Lower lobe of right lung (tissue), 2 donors: Measurements from ENCODE around the gene UCHL1. TPM values are rescaled to one million over a fixed set of nuclear protein-coding genes. Genes with fewer than 3 reads are reported as not detected.
A peak's percentile ranks its signal among the peaks of the same experiment; 100 is the strongest.

Source experiments
- ATAC-seq, 2 donors: fragments of 200-7000 bp; cut with Tn5 transposase; one replicate each; pipeline ENCODE4 v1.9.1; 2020 to 2022; ENCODE audit warnings: mild to moderate bottlenecking in 2 of 2, moderate library complexity in 2 of 2
- DNase-seq: peaks from one replicate; pipeline ENCODE4 v3.0.0-alpha.2; 2020
- H3K27ac ChIP-seq: fragments of 200-600 bp; one replicate; pipeline ENCODE4 v1.8.0; 2022
- H3K27me3 ChIP-seq: fragments of 200-600 bp; one replicate; pipeline ENCODE4 v1.8.0; 2022; ENCODE audit warnings: low read depth
- H3K36me3 ChIP-seq: fragments of 200-600 bp; one replicate; pipeline ENCODE4 v1.8.0; 2022; ENCODE audit warnings: mild to moderate bottlenecking
- H3K4me1 ChIP-seq: fragments of 200-600 bp; one replicate; pipeline ENCODE4 v1.8.0; 2022
- H3K4me3 ChIP-seq: fragments of 200-600 bp; one replicate; pipeline ENCODE4 v1.8.0; 2022; ENCODE audit warnings: mild to moderate bottlenecking
- H3K9me3 ChIP-seq: fragments of 200-600 bp; one replicate; pipeline ENCODE4 v1.8.0; 2022
- intact Hi-C: fragments of 100-400 bp; cut with DNase I; formaldehyde crosslinking; loops from one replicate; pipeline ENCODE4 v1.11.0; 2022
- total RNA-seq: library from RNA; stranded (reverse); fragmentation: NEBNext Ultra II Directional; extraction: Animal tissue kit (Norgen Biotek cat#: 25700); gene quantifications from one replicate; pipeline ENCODE4 v1.2.1, GENCODE V29; 2021
- TF ChIP-seq, protein P1 (sequence below): fragments of 200-600 bp; IDR thresholded peaks from one replicate; pipeline ENCODE4 v1.8.0; 2022; ENCODE audit warnings: antibody characterized with exemption, mild to moderate bottlenecking
- donor health status: DM: no; HTN: yes; CAD: no; lungs with severe emphysema.

UCHL1 gene
- total RNA-seq, 1 donor from 2014 or later = 8.4 TPM

DNA sequence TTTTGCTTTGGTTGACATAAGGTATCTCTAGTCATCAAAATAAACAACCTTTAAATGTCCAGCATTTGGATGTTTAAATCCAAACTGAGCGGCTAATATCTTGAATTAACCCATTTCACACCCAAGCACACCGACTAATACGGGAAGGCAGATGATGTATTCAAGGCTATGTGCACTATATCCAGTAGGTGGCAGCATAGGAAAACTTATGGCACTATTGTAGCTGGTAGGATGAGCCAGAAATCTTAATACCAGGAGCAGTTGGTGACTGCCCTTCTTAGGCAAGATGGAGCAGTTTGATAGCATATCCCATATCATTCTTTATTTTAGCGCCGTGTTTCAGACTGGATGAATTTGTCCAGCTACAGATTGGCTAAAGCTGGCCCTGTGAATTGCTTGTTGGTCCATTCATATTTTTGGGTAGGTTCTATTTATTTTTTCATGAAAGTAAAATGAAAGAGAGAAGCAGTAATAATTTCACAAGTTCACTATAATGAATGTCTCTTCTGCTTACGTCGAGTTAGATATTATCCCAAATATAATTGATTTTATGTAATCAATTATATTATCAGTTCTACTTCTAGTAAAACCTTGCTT is 24.4 kb downstream of the UCHL1 start:
- Histone ChIP-seq H3K36me3 (no peaks in the 10 kb centered on the region), H3K27ac (no peak overlapping the region), H3K27me3 (no peaks in the 10 kb centered on the region), H3K9me3 (no peaks in the 10 kb centered on the region), H3K4me3 (no peak overlapping the region), H3K4me1 (peaks cover 3% of the 10 kb centered on the region)
- no peak for DNase-seq
- intact Hi-C loops = no loop called here
- peak; percentile 95 to 96 for ATAC-seq
- TF ChIP-seq, protein P1, sequence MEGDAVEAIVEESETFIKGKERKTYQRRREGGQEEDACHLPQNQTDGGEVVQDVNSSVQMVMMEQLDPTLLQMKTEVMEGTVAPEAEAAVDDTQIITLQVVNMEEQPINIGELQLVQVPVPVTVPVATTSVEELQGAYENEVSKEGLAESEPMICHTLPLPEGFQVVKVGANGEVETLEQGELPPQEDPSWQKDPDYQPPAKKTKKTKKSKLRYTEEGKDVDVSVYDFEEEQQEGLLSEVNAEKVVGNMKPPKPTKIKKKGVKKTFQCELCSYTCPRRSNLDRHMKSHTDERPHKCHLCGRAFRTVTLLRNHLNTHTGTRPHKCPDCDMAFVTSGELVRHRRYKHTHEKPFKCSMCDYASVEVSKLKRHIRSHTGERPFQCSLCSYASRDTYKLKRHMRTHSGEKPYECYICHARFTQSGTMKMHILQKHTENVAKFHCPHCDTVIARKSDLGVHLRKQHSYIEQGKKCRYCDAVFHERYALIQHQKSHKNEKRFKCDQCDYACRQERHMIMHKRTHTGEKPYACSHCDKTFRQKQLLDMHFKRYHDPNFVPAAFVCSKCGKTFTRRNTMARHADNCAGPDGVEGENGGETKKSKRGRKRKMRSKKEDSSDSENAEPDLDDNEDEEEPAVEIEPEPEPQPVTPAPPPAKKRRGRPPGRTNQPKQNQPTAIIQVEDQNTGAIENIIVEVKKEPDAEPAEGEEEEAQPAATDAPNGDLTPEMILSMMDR = peak; percentile 90

DNA sequence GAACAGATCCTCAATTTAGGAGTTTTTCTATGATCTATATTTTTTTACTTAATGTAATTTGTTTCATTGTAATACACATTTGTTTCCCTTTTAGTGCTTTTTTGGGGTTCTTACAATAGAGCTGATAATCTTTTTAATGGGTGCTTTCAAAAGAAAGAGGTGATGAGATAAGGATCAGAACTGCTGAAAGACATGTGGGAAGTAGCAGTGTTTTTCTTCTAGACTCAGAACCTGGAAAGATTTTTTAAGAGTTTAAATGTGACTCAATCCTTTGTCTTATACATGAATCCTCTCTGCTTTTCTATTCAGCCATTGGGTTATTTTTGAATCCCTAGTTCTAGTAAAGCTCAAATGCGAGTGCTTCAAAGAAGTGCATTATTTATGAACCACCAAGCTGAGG is 25.6 kb downstream of the UCHL1 start:
- ATAC-seq (no peak), DNase-seq (no peak)
- Histone ChIP-seq H3K36me3 (no peaks in the 10 kb centered on the region), H3K4me1 (peaks cover 3% of the 10 kb centered on the region), H3K4me3 (no peak overlapping the region), H3K9me3 (no peaks in the 10 kb centered on the region), H3K27ac (no peak overlapping the region), H3K27me3 (no peaks in the 10 kb centered on the region)
- intact Hi-C loops = no loop called here
- TF ChIP-seq, protein P1 = no peak

DNA sequence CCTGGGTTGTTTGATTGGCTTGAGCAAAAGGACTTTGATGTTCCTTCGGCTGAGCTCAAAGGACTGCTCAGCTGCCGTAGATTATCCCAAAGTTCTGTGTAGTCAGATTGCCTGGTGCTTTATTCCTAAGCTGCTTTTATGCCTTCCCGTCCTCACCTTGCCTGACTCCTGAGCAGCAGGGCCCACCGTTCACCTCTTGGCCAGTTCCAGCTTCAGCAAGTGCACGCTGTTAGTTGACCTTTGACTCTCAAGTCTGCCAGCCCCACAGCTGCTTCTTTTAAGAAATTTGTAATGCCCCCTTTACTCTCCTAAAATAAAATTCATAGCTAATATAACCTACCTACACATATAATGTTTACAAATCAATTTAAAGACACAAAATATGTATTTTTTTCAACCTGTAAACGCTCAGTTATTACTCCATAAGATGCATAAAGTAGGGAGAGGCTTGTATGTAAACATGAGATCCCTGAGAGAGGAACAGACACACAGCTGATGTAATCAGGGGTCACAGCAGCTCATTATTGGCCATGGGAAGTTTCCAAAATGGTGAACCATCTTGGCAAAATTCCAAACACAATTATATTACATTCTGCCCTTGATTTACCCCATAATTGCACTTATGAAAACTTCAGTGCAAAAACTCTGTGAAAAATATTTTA is 28.6 kb downstream of the UCHL1 start:
- Histone ChIP-seq H3K4me1 (peaks cover 8% of the 10 kb centered on the region), H3K36me3 (no peaks in the 10 kb centered on the region), H3K27ac (no peak overlapping the region), H3K4me3 (no peak overlapping the region), H3K9me3 (no peaks in the 10 kb centered on the region), H3K27me3 (no peaks in the 10 kb centered on the region)
- ATAC-seq (no peak), DNase-seq (no peak)
- TF ChIP-seq, protein P1 = no peak
- intact Hi-C loops = no loop called here

DNA sequence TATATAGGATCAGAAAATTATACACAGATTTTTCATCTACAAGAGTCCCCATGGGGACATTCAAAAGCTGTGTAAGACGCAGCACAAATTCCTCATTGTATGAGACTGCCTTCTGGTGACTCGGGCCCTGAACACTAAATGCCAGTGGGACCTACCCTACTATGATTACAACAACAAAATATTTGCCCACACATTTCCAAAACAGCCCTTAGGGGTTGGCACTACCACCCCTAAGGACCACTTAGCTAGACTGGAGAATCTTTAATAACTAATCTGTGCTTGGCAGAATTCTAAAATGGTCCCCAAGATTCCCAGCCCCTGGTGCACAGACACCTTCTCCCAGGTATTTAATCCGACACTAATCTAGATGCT is 29.1 kb downstream of the UCHL1 start:
- H3K9me3 ChIP-seq = no peaks in the 10 kb centered on the region
- no peaks in the 10 kb centered on the region for H3K27me3 ChIP-seq
- H3K4me1 ChIP-seq = peaks cover 13% of the 10 kb centered on the region
- ATAC-seq = no peak
- no peak for DNase-seq
- no peak overlapping the region for H3K27ac ChIP-seq
- TF ChIP-seq, protein P1 = no peak
- no peaks in the 10 kb centered on the region for H3K36me3 ChIP-seq
- no peak overlapping the region for H3K4me3 ChIP-seq
- intact Hi-C loops = no loop called here

DNA sequence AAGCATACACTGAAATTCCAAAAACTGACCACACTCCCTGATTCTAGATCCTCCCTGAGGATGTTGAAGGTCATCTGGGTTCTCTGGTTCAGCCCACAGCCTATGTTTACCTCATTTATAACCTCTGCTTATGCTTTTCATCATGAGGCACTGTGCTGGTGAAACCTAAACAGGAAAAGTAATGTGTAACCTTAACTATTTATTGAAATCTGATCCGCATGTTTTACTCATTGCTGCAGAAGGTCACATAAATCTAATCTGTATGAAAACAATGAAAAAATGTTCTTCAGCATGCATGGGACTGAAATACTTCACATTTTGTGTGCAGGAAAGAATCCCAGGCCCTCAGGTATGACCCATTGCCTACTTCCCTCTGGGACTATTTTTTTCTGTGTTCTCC is 30.3 kb downstream of the UCHL1 start:
- no peak for ATAC-seq
- Histone ChIP-seq H3K36me3 (no peaks in the 10 kb centered on the region), H3K27ac (no peak overlapping the region), H3K4me1 (peaks cover 10% of the 10 kb centered on the region), H3K27me3 (no peaks in the 10 kb centered on the region), H3K9me3 (no peaks in the 10 kb centered on the region), H3K4me3 (no peak overlapping the region)
- intact Hi-C loops = no loop called here
- TF ChIP-seq, protein P1 = no peak
- DNase-seq = no peak
